ENCODE measurements around the gene TAS1R1. TPM values are rescaled to one million over a fixed set of nuclear protein-coding genes. Genes with fewer than 3 reads are reported as not detected.

TAS1R1 gene
- polyA plus RNA-seq, 1 donor from 2014 or later = not detected

DNA sequence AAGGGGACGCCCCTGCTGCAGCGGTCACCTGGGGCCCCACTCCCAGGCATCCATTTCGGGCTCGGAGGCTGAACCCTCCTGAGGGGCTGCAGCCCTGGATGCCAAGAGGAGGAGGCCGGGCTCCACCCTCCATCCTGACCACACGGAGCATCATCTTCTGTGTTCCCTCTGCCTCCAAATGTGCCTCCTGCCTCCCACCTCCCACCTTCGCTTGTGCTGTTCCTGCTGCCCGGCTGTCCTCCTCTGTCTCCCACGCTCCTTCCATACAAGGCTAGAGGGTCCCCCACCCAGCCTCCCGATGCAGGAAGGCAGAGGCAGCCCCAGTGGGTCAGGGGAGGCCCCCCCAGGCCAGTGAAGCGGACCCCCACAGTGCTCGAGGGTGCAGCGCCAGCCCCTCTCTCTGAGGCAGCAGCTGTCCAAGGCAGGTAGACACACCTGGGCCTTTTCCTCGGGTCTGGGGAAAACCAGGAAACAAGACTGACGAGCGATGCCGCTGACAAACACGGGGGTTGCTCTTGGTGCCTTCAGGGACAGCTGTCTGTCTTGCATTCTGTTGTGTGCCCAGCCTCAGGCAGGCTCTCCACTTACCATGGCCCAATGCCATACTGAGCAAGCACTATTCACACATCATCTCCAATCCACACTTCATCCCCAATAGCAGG lies 46.8 kb upstream of the TAS1R1 start:
- H3F3A ChIP-seq (ENCODE audit: insufficient read depth, low read length, poor library complexity, severe bottlenecking) = no peaks in the 10 kb centered on the region
- H3K36me3 ChIP-seq (ENCODE audit: insufficient read depth, low read length) = no peaks in the 10 kb centered on the region
- no peak overlapping the region for H3K27ac ChIP-seq (ENCODE audit: low read length)
- H4K20me1 ChIP-seq (ENCODE audit: insufficient read depth) = no peaks in the 10 kb centered on the region
- no peak overlapping the region for H3K9ac ChIP-seq (ENCODE audit: low read length)
- no peaks in the 10 kb centered on the region for H3K9me2 ChIP-seq (ENCODE audit: insufficient read depth, low read length)
- H2AFZ ChIP-seq (ENCODE audit: low read depth, low read length) = no peak overlapping the region
- no peaks in the 10 kb centered on the region for H3K27me3 ChIP-seq (ENCODE audit: insufficient read depth, low read depth, low read length)
- TF ChIP-seq EZH2 (IDR thresholded peaks at IDR 0.05; ENCODE audit: borderline replicate concordance, insufficient read depth, low read length, poor library complexity, severe bottlenecking) (no peak), RAD21 (conservative IDR thresholded peaks at IDR 0.05) (no peak), MXI1 (conservative IDR thresholded peaks at IDR 0.05; ENCODE audit: poor library complexity, severe bottlenecking) (no peak), SMC3 (conservative IDR thresholded peaks at IDR 0.05; ENCODE audit: poor library complexity) (no peak)
- TF ChIP-seq, protein P1, sequence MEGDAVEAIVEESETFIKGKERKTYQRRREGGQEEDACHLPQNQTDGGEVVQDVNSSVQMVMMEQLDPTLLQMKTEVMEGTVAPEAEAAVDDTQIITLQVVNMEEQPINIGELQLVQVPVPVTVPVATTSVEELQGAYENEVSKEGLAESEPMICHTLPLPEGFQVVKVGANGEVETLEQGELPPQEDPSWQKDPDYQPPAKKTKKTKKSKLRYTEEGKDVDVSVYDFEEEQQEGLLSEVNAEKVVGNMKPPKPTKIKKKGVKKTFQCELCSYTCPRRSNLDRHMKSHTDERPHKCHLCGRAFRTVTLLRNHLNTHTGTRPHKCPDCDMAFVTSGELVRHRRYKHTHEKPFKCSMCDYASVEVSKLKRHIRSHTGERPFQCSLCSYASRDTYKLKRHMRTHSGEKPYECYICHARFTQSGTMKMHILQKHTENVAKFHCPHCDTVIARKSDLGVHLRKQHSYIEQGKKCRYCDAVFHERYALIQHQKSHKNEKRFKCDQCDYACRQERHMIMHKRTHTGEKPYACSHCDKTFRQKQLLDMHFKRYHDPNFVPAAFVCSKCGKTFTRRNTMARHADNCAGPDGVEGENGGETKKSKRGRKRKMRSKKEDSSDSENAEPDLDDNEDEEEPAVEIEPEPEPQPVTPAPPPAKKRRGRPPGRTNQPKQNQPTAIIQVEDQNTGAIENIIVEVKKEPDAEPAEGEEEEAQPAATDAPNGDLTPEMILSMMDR (IDR thresholded peaks at IDR 0.05; ENCODE audit: poor library complexity, severe bottlenecking) = no peak
- no peak overlapping the region for H3K4me3 ChIP-seq (ENCODE audit: low read length)
- no peak overlapping the region for H3K4me2 ChIP-seq (ENCODE audit: low read length)
- no peaks in the 10 kb centered on the region for H3K79me2 ChIP-seq (replicated peaks; ENCODE audit: insufficient read depth, low read length)
- H3K9me3 ChIP-seq (ENCODE audit: low read length) = no peaks in the 10 kb centered on the region

DNA sequence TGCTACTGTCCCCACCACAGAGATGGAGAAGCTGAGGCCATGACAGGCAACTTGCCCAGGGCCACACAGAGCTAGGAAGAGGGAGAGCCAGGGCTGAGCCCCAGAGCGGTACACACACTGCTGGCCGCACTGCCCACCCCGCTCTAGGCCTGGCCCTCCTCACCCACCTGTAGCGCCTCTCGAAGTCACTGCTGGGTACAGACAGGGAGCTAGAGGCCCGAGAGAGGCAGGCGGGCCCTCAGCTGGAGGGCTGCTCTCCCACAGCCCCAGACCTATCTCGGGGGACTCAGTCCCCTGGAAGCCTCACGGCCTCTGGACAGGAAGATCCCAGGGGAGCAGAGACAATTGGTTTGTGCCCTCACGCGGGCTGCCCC lies 46.3 kb upstream of the TAS1R1 start:
- Histone ChIP-seq H3K79me2 (replicated peaks; ENCODE audit: insufficient read depth, low read length) (no peaks in the 10 kb centered on the region), H3K4me2 (ENCODE audit: low read length) (no peak overlapping the region), H3K27me3 (ENCODE audit: insufficient read depth, low read depth, low read length) (no peaks in the 10 kb centered on the region), H4K20me1 (ENCODE audit: insufficient read depth) (no peaks in the 10 kb centered on the region), H3K4me3 (ENCODE audit: low read length) (no peak overlapping the region), H3K9me3 (ENCODE audit: low read length) (no peaks in the 10 kb centered on the region), H3K36me3 (ENCODE audit: insufficient read depth, low read length) (no peaks in the 10 kb centered on the region), H3F3A (ENCODE audit: insufficient read depth, low read length, poor library complexity, severe bottlenecking) (no peaks in the 10 kb centered on the region), H3K27ac (ENCODE audit: low read length) (no peak overlapping the region), H2AFZ (ENCODE audit: low read depth, low read length) (no peak overlapping the region), H3K9me2 (ENCODE audit: insufficient read depth, low read length) (no peaks in the 10 kb centered on the region), H3K9ac (ENCODE audit: low read length) (no peak overlapping the region)
- TF ChIP-seq MXI1 (conservative IDR thresholded peaks at IDR 0.05; ENCODE audit: poor library complexity, severe bottlenecking) (no peak), SMC3 (conservative IDR thresholded peaks at IDR 0.05; ENCODE audit: poor library complexity) (no peak), TAF1 (IDR thresholded peaks at IDR 0.05; ENCODE audit: low read depth) (no peak), POLR2AphosphoS5 (IDR thresholded peaks at IDR 0.05) (no peak), EP300 (conservative IDR thresholded peaks at IDR 0.05; ENCODE audit: poor library complexity, severe bottlenecking) (no peak), EZH2 (IDR thresholded peaks at IDR 0.05; ENCODE audit: borderline replicate concordance, insufficient read depth, low read length, poor library complexity, severe bottlenecking) (no peak)
- TF ChIP-seq, protein P2, sequence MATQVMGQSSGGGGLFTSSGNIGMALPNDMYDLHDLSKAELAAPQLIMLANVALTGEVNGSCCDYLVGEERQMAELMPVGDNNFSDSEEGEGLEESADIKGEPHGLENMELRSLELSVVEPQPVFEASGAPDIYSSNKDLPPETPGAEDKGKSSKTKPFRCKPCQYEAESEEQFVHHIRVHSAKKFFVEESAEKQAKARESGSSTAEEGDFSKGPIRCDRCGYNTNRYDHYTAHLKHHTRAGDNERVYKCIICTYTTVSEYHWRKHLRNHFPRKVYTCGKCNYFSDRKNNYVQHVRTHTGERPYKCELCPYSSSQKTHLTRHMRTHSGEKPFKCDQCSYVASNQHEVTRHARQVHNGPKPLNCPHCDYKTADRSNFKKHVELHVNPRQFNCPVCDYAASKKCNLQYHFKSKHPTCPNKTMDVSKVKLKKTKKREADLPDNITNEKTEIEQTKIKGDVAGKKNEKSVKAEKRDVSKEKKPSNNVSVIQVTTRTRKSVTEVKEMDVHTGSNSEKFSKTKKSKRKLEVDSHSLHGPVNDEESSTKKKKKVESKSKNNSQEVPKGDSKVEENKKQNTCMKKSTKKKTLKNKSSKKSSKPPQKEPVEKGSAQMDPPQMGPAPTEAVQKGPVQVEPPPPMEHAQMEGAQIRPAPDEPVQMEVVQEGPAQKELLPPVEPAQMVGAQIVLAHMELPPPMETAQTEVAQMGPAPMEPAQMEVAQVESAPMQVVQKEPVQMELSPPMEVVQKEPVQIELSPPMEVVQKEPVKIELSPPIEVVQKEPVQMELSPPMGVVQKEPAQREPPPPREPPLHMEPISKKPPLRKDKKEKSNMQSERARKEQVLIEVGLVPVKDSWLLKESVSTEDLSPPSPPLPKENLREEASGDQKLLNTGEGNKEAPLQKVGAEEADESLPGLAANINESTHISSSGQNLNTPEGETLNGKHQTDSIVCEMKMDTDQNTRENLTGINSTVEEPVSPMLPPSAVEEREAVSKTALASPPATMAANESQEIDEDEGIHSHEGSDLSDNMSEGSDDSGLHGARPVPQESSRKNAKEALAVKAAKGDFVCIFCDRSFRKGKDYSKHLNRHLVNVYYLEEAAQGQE (IDR thresholded peaks at IDR 0.05; ENCODE audit: borderline replicate concordance) = no peak
- TF ChIP-seq, protein P1 (IDR thresholded peaks at IDR 0.05; ENCODE audit: poor library complexity, severe bottlenecking) = no peak

All from neural cell (in vitro differentiated cells).